CD4-positive, alpha-beta T cell treated with Interleukin-10 for 1 hour (primary cell): ENCODE measurements around the gene ZBED4.

Experiments used
- DNase-seq: peaks from one replicate; pipeline ENCODE4 v3.0.0-alpha.2; 2020

Gene ZBED4

DNA sequence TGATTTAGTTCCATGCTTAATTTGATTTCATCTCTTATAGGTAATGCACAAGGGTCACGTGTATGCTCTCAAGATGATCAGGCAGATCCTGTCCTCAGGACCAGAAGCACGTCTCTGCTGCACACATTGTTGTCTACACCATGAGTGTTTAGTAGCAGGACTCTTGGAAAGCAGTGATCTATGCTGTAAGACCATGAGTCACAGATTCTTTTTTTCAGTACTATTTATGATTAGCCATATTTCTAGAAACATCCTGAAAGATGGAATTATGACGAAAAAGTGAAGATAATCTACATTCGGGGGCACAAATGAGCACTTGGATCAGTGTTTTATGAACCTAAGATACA is 29.6 kb downstream of the ZBED4 start:
- no peak for DNase-seq

DNA sequence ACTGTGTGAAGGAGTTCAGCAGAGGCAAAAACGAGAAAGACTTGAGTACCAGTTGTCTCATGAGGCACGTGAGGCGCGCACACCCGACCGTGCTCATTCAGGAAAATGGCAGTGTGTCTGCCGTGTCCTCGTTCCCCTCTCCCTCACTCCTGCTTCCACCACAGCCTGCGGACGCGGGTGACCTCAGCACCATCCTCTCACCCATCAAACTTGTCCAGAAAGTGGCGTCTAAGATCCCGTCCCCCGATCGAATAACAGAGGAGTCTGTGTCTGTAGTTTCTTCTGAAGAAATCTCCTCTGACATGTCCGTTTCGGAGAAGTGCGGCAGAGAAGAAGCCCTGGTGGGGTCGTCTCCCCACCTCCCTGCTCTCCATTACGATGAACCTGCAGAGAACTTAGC is 30.4 kb downstream of the ZBED4 start:
- DNase-seq, result no peak

DNA sequence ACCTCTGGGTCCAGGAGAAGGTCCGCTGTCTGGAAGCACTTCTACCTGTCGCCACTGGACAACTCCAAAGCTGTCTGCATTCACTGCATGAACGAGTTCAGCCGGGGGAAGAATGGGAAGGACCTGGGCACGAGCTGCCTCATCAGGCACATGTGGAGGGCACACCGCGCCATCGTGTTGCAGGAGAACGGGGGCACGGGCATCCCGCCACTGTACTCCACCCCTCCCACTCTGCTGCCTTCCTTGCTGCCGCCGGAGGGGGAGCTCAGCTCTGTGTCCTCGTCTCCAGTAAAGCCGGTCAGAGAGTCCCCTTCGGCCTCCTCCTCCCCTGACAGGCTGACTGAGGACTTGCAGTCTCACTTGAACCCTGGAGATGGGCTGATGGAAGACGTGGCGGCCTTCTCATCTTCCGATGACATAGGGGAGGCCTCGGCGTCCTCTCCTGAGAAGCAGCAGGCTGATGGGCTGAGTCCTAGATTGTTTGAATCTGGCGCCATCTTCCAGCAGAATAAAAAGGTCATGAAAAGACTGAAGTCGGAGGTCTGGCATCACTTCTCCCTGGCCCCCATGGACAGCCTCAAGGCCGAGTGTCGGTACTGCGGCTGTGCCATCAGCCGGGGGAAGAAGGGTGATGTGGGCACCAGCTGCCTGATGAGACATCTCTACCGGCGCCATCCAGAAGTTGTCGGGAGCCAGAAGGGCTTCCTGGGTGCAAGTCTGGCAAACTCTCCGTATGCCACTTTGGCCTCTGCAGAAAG is 31.0 kb downstream of the ZBED4 start:
- no peak for DNase-seq

DNA sequence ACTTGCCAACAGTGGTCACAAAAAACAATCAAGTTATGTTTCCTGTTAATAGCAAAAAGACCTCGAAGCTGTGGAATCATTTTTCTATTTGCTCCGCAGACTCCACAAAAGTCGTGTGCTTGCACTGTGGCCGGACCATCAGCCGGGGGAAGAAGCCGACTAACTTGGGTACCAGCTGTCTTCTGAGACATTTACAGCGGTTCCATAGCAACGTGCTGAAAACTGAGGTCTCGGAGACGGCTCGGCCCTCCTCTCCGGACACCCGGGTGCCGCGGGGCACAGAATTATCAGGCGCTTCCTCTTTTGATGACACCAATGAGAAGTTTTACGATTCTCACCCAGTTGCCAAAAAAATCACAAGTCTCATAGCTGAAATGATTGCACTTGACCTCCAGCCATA is 31.6 kb downstream of the ZBED4 start:
- DNase-seq, result no peak

DNA sequence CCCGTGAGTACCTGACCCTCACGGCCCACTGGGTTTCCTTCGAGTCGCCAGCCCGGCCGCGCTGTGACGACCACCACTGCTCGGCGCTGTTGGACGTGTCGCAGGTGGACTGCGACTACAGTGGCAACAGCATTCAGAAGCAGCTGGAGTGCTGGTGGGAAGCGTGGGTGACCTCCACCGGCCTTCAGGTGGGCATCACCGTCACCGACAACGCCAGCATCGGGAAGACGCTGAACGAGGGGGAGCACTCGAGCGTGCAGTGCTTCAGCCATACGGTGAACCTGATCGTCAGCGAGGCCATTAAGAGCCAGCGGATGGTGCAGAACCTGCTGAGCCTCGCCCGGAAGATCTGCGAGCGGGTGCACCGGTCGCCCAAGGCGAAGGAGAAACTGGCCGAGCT is 32.2 kb downstream of the ZBED4 start:
- no peak for DNase-seq

DNA sequence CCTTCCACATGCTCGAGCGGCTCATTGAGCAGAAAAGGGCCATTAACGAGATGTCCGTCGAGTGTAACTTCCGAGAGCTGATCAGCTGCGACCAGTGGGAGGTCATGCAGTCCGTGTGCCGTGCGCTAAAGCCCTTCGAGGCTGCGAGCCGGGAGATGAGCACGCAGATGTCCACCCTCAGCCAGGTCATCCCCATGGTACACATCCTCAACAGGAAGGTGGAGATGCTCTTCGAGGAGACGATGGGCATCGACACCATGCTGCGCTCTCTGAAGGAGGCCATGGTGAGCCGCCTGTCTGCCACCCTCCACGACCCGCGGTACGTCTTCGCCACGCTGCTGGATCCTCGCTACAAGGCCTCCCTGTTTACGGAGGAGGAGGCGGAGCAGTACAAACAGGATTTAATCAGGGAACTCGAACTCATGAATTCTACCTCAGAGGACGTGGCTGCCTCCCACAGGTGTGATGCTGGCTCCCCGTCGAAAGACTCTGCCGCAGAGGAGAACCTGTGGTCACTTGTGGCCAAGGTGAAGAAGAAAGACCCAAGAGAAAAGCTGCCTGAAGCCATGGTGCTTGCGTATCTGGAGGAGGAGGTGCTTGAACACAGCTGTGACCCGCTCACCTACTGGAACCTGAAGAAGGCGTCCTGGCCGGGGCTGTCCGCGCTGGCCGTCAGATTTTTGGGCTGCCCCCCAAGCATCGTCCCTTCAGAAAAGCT is 32.9 kb downstream of the ZBED4 start:
- no peak for DNase-seq

DNA sequence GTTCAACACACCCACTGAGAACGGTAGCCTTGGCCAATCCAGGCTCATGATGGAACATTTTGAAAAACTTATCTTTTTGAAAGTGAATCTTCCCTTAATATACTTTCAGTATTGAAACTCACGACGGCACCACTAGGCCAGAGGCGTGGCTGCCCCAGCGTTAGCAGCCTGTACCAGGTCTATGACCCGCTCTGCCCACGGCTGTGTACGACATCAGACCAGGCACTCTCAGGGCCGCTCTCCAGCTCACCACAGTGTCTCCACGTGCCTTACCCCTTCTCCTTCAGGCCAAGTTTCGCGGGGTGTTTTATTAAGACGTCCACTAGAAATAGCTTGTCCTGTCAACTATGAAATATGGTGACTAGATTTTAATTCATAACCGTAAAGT is 33.4 kb downstream of the ZBED4 start:
- DNase-seq, result no peak

DNA sequence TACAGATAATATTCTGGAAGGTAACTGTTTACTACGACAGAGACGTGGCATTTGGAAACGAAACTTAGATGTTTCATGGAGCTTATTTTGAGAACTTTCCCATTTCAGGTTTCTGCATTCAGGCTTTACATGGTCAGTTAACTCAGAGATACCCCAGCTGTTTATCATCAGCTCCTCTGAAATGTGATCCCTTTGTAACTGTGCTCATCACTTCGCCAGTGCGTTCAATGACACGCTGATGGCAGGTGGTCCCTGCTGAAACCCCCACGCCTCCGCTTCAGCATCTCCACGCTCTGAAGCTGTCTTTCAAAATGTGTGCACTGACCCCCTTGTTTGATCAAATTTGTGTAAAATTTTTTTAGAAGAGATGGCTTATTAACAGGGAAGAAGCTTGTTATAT is 34.1 kb downstream of the ZBED4 start:
- DNase-seq, result no peak

DNA sequence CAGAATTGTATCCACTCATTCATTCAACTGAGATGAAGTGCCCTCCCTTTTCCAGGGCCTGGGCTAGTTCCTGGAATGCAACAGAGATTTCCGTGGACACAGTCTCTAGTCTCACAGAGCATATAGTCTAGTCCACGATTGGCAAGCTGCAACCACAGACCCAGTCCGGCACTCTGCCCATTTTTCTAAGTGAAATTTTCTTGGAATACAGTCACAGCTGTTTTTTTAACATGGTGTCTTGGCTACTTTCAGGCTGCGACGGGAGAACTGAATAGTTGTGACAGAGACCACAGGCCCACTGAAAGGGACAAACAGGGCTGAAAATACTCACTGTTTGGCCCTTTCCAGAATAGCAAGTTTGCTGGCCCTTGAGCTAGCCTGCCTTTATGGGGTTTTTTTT is 35.4 kb downstream of the ZBED4 start:
- no peak for DNase-seq

DNA sequence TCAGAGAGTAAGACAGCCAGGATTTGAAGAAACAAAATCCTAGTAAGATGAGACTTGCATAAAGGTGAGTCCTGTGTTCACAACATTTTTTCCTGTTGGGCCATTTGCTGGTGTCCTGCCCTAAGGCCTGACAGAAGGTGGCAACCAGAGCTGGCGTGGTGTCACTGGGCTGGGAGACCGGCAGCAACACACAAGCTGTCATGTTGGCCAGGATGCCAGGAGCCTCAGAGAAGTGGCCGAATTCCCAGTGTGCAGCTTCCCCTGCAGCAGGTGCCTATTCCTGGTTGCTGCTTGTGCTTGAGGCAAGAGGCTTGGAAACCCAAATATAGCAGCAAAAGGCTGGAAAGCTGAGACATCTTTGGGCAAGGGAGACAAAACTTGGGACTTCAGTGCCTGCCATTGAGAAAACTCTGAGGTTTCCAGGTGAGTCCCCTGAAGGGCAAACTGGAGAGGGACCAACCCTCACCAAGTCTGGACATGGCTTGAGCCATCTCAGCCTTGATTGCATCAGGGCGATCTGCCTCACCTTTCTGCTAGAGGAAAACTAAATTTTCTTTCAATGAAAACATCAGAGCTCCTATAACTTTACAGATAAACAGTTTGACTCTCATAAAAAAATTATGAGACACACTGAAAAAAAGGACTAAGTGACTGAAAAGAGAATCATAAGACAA is 38.7 kb downstream of the ZBED4 start:
- DNase-seq, result no peak

DNA sequence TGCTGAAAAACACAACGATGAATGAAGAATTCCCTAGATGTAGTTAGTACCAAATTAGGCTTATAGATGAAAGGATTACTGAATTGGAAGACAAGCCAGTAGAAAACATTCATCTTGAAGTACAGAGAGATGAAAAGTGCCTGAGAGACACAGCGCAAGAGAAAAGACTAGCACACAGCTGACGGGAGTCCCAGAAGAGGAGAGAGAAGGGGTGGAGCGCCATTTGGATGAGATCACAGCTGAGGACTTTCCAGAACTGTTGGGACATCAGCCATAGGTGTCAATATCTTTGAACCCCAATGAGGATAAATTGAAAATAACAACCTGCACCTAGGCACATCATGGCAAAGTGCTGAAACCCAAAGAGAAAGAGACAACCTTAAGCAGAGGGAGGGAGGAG is 39.4 kb downstream of the ZBED4 start:
- DNase-seq, result no peak

DNA sequence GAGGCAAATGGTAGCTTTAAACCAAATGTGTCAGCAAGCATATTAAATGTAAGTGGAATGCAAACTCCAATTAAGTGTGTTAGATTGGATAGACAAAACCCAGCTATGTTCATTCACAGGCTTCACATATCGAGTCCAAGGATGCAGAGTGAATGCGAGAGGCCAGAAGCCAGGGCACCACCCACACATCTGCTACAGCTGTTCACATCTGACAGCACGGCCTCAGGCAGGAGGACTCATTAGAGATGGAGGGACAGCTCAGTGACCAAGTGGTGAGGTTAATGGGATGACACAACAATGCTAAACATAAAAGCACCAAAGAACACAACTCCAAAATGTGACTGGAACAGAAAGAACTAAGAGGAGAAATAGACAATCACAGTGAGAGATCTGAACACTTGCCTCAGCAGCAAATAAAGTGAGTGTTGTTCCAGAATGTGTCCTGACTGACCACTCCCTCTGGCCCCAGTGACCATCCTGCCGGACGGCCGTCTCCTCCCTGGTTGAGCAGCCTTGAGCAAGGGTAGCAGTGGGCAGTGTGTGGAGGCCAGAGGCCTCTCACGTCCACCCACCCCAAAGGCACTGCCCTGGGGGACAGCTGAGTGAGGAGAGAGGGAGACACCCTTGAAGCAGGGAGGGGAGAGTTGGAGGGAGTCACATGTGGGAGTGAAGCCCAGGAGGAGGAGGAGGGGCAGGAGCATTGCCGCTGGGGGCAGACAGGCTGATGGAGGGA is 40.8 kb downstream of the ZBED4 start:
- DNase-seq, result no peak

DNA sequence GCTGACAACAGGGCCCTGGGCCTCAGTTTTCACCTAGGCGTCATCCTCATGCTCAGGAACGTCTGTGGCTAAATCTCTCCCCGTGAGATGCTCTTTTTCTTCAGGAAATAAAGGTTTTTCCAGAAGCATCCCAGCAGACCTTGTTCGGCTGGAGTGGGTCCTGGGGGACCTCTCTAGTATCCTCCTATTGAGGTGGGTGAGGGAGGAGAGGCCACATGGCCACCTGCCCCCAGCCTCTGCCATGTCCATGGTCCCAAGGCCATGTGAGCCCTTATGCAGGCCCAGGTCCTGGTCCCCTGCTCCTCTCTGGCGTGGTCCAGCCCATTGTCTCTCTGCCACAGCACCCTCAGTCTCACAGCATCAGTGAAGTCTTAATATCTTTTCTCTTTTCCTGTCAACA is 42.6 kb downstream of the ZBED4 start:
- no peak for DNase-seq

DNA sequence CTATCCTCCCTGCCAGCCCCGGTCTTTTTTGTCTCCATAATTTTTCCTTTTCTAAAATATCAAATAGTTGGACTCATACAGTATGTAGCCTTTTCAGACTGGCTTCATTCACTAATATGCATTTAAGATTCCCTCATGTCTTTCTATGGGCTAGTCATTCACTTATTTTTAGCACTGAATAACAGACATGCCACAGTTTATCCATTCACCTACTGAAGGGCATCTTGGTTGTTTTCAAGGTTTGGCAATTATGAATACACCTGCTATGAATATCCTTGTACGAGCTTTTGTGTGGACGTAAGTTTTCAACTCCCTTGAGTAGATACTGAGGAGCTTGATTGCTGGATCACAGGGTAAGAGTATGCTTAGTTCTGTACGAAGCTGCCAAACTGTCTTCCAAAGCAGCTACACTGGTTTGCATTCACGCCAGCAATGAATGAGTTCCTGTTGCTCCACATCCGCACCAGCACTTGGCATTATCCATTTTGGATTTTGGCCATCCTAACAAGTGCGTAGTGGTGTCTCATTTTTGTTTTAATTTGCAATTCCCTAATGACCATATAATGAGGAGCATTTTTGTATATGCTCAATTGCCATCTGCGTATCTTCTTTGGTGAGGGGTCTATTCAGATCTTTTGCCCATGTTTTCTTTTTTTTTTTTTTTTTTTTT is 43.5 kb downstream of the ZBED4 start:
- DNase-seq, result no peak

DNA sequence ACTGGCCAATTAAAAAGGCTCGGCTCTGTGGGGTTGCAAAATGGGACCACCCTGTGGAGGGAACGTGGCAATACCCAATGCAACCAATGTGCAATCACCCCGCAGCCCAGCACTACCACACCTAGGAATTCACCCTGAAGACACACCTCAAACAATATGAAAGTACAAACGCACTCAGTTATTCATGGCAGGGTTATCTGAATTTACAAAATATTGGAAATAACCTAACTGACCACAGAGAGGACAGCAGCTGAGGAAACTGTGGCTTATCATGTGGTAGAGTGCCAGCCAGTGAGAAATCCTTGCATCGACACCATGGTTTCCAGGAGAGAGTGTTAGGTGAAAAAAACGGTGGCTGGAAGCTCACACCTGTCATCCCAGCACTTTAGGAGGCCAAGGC is 45.9 kb downstream of the ZBED4 start:
- DNase-seq, result no peak

DNA sequence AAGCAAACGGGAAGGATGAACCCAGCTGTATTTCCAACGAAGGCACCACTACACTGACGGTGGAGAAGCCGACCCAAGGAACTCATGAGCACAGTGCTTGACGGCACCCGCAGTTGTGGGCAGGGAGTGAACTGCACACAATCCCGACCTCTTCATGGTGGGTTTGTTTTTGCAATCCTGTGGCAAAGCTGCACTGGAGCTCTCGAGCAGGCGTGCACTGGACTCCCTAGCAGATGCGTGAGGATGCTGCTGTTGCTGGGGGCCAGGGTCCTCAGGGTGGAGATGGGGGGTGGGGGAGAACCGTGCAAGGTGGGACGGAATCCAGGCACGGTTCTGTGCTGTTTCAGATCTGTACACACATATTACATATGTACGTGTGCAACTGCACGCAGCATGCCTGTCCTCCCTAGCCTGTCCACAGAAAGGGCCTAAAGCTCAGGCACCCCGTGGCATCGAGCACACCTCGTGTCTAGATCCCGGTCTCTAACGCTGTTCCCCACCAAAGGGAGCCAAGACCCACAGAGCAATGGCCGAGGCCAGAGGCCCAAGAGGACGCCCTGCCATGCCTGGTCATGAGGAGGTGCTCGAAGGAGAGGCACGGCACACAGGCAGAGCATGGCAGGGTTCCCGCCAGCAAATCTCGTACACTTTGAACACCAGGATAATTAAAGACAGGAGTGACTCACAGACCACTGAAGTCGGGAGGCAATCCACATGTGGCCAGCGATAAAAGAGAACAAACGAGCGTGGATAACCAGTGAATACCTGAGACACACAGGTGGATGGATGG is 47.0 kb downstream of the ZBED4 start:
- no peak for DNase-seq

DNA sequence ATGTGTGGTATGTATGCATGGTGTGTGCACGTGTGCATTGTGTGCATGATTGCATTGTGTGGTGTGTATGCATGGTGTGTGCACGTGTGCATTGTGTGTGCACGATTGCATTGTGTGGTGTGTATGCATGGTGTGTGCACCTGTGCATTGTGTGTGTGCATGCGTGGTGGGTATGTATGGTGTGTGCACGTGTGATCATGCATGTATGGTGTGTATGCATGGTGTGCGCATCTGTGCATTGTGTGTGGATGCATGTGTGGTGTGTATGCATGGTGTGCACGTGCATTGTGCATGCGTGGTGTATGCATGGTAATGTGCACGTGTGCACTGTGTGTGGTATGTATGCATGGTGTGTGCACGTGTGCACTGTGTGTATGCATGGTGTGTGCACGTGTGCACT is 47.8 kb downstream of the ZBED4 start:
- DNase-seq, result no peak

DNA sequence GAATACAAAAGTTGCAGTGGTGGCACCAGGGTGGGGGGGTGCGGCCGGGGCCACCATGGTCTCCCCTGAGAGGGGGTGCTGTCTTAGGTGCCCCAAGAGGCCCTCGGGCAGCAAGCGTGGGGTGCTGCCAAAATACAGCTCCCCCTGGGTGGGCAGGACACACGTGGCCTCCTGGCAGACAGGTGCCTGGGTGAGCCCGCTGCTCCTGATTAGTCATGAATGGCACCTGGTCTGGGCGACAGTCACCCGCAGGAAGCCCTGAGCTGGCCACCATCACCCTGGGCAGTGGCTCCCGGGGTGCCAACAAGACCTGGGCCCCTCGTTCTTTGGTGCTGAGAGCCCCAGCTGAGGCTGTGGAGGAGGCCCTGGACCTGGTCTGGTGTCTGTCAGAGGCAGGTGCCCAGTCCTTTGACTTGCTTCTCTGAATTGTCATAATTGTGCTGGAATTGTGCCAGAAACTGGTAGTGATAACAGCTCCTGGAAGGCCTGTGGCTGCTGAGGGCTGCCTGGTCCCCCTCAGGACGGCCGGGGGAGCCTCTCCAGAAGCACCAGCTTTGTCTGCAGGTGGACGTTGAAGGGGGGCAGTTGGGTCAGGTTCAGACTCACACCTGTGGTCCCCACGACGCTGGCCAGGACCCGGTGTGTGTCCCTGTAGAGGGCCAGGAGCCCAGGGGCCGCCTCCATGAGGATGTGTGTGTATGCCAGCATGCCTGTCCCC is 49.8 kb downstream of the ZBED4 start:
- DNase-seq, result no peak

DNA sequence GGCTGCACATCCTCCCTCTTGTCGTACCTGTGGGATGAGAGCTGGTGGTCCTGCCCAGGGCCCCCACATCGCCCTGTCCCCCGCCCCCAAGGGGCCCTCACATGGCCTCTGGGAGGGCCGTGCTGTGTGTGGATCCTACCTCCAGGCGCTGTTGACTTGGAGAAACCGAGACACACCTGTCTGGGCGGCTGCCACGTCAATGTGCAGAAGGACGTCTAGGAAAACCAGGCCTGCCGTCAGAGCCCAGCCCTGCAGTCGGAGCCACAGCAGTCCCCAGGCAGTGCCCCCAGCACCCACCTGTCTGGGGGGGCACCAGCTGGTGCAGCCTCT is 50.4 kb downstream of the ZBED4 start:
- DNase-seq, result no peak

DNA sequence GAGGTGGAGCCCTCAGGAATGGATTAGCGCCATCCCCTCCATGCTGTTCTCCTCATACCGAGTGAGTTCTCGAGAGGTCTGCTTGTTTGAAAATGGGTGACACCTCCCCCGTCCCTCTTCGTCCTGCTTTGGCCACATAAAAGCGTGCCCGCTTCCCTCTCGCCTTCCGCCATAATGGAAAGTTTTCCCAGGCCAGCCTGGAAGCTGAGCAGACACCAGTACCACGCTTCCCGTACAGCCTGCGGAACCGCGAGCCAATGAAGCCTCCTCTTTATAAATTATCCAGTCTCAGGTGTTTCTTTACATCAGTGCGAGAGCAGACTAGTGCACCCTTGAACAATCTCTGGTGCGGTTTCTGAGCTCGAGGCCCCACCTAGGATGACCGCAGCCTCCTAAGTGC is 51.8 kb downstream of the ZBED4 start:
- DNase-seq, result no peak

DNA sequence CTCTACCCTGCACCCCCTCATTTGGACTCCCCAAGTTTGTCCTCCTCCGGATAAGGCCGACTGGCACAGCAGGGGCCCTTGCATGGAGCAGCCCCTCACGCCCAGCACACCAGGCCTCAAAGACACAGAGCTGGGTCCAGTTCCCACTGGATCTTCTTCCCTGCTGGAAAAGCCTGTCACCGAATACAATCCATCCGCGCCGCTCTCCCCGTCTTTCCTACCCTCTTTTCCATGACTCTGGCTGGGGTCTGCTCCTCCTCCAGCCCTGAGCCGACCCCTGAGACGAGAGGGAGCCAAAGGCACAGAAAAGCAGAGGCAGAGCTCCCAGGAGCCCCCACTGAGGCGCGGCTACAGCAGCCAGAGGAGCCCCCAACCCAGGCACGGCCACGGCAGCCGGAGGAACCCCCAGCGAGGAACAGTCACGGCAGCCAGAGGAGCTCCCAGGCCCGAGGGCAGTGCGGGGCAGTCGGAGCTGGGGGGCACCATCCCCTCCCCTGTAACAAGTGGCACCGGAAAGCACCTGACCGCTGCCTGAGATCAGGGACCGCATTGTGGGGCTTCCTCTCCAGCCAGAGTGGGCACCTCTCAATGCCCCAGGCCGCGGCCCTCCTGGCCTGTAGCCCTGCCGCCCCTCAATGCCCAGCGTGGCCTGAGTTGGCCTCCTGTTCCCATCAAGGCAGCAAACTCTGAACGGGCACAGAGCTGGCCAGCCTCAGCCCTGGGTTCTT is 52.6 kb downstream of the ZBED4 start:
- no peak for DNase-seq
